LNCAP (cell line): Measurements from ENCODE around the gene CFAP61.

ENCODE experiments used
- CTCF ChIP-seq: fragments of 450-650 bp; IDR thresholded peaks from 2 replicates; pipeline ENCODE4 v1.5.1; 2017; ENCODE audit warnings: mild to moderate bottlenecking

Gene CFAP61

GRCh38 chr20:20295621-20296498, 243.5 kb downstream of the CFAP61 start:
- TF ChIP-seq CTCF: no peak

- no peak for TF ChIP-seq CTCF
These were observed 244.8 kb downstream of the CFAP61 start for GRCh38 chr20:20297181-20297580.

DNA sequence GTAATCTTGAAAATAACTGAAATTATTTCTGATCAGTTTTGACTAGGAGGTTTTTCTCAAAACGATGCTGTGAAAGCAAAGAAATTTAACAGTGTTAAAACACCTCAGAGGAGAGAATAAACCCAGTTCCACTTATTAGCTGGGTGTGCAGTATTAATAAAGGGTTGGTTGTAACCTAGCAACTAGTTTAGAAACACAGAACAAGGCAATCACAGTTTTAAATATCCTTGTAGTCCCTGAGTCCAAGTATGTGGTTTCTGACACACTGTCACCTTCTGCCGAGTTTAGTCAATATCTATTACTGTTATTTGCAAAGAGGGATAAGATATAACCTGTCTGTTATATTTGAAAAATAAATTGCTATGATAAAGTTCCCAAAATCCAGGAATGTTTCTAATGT, 245.4 kb downstream of the CFAP61 start:
- TF ChIP-seq CTCF: no peak

GRCh38 chr20:20299904-20300303, 247.6 kb downstream of the CFAP61 start:
- no peak for TF ChIP-seq CTCF

- no peak for TF ChIP-seq CTCF
These were observed 251.0 kb downstream of the CFAP61 start for GRCh38 chr20:20303320-20303719.

DNA sequence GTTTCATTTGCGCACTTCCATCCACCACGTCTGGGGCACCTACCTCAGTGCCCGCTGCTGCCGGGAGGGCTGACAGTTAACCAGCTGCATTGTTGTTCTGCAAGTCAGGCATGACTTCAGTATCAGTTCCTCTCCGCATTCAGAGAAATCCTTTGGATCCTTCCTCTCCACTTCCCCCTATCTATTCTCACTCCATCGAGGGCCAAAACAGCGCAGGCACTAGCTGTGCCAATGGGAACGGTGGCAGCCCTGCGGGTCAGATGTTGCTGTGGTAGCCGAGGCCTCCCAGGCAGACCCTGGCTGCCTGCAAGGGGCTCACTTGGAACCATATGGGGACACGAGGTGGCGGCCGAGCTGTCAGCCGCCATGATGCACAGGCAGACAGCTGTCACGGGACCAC, 251.4 kb downstream of the CFAP61 start:
- TF ChIP-seq CTCF: no peak

DNA sequence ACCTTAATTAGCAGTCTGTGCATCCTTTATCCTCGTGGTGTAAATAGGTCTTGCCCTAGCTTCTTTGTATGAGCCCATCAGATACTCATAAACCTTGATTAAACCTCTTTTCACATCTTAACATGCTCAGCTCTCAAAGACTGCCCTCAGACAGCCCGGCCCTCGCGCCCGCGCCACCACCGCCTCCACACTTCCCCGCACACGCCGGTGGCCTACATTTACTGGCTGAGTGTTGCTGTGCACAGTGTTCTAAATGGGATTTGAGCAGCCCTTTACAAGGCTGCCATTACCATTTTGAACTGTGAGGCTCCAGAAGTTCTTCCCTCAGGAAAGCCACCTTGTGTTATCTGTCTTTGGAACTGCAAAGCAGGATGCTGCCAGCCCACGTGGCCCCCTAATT, 252.6 kb downstream of the CFAP61 start:
- TF ChIP-seq CTCF: no peak
